Measurements from ENCODE around the gene TRIM31.

The TRIM31 gene

GRCh38 chr6:30116724-30117123 is 3.8 kb upstream of the TRIM31 start:
- no peak for DNase-seq (ENCODE audit: low spot score)

GRCh38 chr6:30113841-30114240 is 951 bp upstream of the TRIM31 start:
- DNase-seq (ENCODE audit: low spot score) = no peak

- no peak for DNase-seq (ENCODE audit: low spot score)
These were observed 392 bp downstream of the TRIM31 start for GRCh38 chr6:30112402-30112994.

- no peak for DNase-seq (ENCODE audit: low spot score)
These were observed 1.5 kb downstream of the TRIM31 start for GRCh38 chr6:30111266-30111856.

- no peak for DNase-seq (ENCODE audit: low spot score)
These were observed 8.2 kb downstream of the TRIM31 start for GRCh38 chr6:30104661-30105060.

- DNase-seq (ENCODE audit: low spot score) = no peak
These were observed 9.1 kb downstream of the TRIM31 start for GRCh38 chr6:30103872-30104179.

GRCh38 chr6:30102970-30103871 is 9.7 kb downstream of the TRIM31 start:
- DNase-seq (ENCODE audit: low spot score) = peak; percentile 90

- peak; percentile 19 for DNase-seq (ENCODE audit: low spot score)
These were observed 10.4 kb downstream of the TRIM31 start for GRCh38 chr6:30102414-30102969.

- DNase-seq (ENCODE audit: low spot score) = peak; percentile 96
These were observed 11.2 kb downstream of the TRIM31 start for GRCh38 chr6:30101444-30102413.

GRCh38 chr6:30100585-30101443 is 12.1 kb downstream of the TRIM31 start:
- DNase-seq (ENCODE audit: low spot score) = peak; percentile 13

GRCh38 chr6:30100154-30100553 is 12.7 kb downstream of the TRIM31 start:
- DNase-seq (ENCODE audit: low spot score) = no peak

- no peak for DNase-seq (ENCODE audit: low spot score)
These were observed 14.8 kb downstream of the TRIM31 start for GRCh38 chr6:30097902-30098768.

- no peak for DNase-seq (ENCODE audit: low spot score)
These were observed 16.1 kb downstream of the TRIM31 start for GRCh38 chr6:30096829-30097228.

GRCh38 chr6:30093951-30094661 is 18.8 kb downstream of the TRIM31 start:
- no peak for DNase-seq (ENCODE audit: low spot score)

GRCh38 chr6:30092852-30093543 is 19.9 kb downstream of the TRIM31 start:
- no peak for DNase-seq (ENCODE audit: low spot score)

GRCh38 chr6:30091577-30092381 is 21.1 kb downstream of the TRIM31 start:
- peak; percentile 90 for DNase-seq (ENCODE audit: low spot score)

GRCh38 chr6:30087876-30088275 is 25.0 kb downstream of the TRIM31 start:
- DNase-seq (ENCODE audit: low spot score) = no peak

GRCh38 chr6:30077218-30077617 is 35.7 kb downstream of the TRIM31 start:
- DNase-seq (ENCODE audit: low spot score) = no peak
